ENCODE results near the gene COPS8.

DNA sequence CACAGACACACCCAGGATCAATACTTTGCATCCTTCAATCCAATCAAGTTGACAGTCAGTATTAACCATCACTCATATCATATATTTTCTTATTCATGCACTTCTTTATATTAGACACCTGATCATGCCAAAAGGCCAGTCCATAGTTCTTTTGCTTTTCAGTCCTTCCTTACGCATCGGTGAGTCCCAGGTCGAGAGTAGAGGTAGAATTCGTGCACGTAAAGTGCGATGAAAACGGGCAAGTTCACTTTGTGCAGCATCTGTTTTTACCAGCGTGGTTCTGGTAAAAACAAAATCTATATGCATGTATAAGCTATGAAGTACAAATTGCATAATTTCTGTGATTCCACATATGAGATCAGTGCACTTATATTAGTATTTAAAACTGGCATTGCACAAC, 1.2 kb upstream of the COPS8 start:
- TF ChIP-seq, protein P1, sequence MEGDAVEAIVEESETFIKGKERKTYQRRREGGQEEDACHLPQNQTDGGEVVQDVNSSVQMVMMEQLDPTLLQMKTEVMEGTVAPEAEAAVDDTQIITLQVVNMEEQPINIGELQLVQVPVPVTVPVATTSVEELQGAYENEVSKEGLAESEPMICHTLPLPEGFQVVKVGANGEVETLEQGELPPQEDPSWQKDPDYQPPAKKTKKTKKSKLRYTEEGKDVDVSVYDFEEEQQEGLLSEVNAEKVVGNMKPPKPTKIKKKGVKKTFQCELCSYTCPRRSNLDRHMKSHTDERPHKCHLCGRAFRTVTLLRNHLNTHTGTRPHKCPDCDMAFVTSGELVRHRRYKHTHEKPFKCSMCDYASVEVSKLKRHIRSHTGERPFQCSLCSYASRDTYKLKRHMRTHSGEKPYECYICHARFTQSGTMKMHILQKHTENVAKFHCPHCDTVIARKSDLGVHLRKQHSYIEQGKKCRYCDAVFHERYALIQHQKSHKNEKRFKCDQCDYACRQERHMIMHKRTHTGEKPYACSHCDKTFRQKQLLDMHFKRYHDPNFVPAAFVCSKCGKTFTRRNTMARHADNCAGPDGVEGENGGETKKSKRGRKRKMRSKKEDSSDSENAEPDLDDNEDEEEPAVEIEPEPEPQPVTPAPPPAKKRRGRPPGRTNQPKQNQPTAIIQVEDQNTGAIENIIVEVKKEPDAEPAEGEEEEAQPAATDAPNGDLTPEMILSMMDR (conservative IDR thresholded peaks at IDR 0.05; ENCODE audit: low read depth, low read length) = no peak
- TF ChIP-seq POLR2A (IDR thresholded peaks at IDR 0.05; ENCODE audit: low read depth, low read length) (no peak), RCOR1 (IDR thresholded peaks at IDR 0.05; ENCODE audit: insufficient replicate concordance, low read length) (no peak), BHLHE40 (IDR thresholded peaks at IDR 0.05; ENCODE audit: low read depth, low read length) (no peak), MAFK (IDR thresholded peaks at IDR 0.05; ENCODE audit: low read depth, low read length) (no peak), MXI1 (IDR thresholded peaks at IDR 0.05; ENCODE audit: borderline replicate concordance, low read depth, low read length) (no peak), RAD21 (IDR thresholded peaks at IDR 0.05; ENCODE audit: low read length) (no peak), CEBPB (IDR thresholded peaks at IDR 0.05; ENCODE audit: low read depth, low read length) (peak; percentile 32; the same call in 1 of the 2 replicates), RFX5 (IDR thresholded peaks at IDR 0.05; ENCODE audit: low read depth, low read length) (no peak), SMC3 (IDR thresholded peaks at IDR 0.05; ENCODE audit: low read depth, low read length) (no peak), MAZ (IDR thresholded peaks at IDR 0.05; ENCODE audit: borderline replicate concordance, low read depth, low read length) (no peak)
- TF ChIP-seq, protein P2, sequence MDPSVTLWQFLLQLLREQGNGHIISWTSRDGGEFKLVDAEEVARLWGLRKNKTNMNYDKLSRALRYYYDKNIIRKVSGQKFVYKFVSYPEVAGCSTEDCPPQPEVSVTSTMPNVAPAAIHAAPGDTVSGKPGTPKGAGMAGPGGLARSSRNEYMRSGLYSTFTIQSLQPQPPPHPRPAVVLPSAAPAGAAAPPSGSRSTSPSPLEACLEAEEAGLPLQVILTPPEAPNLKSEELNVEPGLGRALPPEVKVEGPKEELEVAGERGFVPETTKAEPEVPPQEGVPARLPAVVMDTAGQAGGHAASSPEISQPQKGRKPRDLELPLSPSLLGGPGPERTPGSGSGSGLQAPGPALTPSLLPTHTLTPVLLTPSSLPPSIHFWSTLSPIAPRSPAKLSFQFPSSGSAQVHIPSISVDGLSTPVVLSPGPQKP (IDR thresholded peaks at IDR 0.05; ENCODE audit: borderline replicate concordance, low read depth, low read length) = no peak
- TF ChIP-seq, protein P3, sequence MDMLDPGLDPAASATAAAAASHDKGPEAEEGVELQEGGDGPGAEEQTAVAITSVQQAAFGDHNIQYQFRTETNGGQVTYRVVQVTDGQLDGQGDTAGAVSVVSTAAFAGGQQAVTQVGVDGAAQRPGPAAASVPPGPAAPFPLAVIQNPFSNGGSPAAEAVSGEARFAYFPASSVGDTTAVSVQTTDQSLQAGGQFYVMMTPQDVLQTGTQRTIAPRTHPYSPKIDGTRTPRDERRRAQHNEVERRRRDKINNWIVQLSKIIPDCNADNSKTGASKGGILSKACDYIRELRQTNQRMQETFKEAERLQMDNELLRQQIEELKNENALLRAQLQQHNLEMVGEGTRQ (IDR thresholded peaks at IDR 0.05; ENCODE audit: low read depth, low read length) = no peak
